Stromal cell of bone marrow (primary cell): ENCODE data around the gene PPP1R14C.
"Not testable (repeated sequence)": the region's sequence is repeated elsewhere in the genome, so short reads cannot be mapped to it uniquely, and the experiment has no call there.

Experiments
- DNase-seq: peaks from one replicate; pipeline ENCODE4 v3.0.0-alpha.2; 2012; ENCODE audit warnings: low read depth

PPP1R14C gene

GRCh38 chr6:150169181-150169580 lies 26.3 kb downstream of the PPP1R14C start:
- no peak for DNase-seq

GRCh38 chr6:150169609-150170008 lies 26.8 kb downstream of the PPP1R14C start:
- peak; percentile 82 for DNase-seq

- no peak for DNase-seq
Observed at GRCh38 chr6:150172929-150173328, 30.1 kb downstream of the PPP1R14C start.

- no peak for DNase-seq
Observed at GRCh38 chr6:150175586-150176151, 32.8 kb downstream of the PPP1R14C start.

GRCh38 chr6:150176152-150176551 lies 33.3 kb downstream of the PPP1R14C start:
- no peak for DNase-seq

- no peak for DNase-seq
Observed at GRCh38 chr6:150176659-150177058, 33.8 kb downstream of the PPP1R14C start.

GRCh38 chr6:150177259-150177951 lies 34.6 kb downstream of the PPP1R14C start:
- no peak for DNase-seq

GRCh38 chr6:150177952-150178520 lies 35.2 kb downstream of the PPP1R14C start:
- no peak for DNase-seq

- no peak for DNase-seq
Observed at GRCh38 chr6:150179030-150179429, 36.2 kb downstream of the PPP1R14C start.

GRCh38 chr6:150179907-150180424 lies 37.1 kb downstream of the PPP1R14C start:
- DNase-seq = not testable (repeated sequence)

- no peak for DNase-seq
Observed at GRCh38 chr6:150180517-150180916, 37.7 kb downstream of the PPP1R14C start.

- no peak for DNase-seq
Observed at GRCh38 chr6:150182460-150183078, 39.7 kb downstream of the PPP1R14C start.

- DNase-seq = no peak
Observed at GRCh38 chr6:150183105-150183504, 40.3 kb downstream of the PPP1R14C start.

GRCh38 chr6:150183966-150184365 lies 41.1 kb downstream of the PPP1R14C start:
- DNase-seq = no peak

GRCh38 chr6:150184850-150185731 lies 42.2 kb downstream of the PPP1R14C start:
- no peak for DNase-seq

GRCh38 chr6:150185732-150186117 lies 42.9 kb downstream of the PPP1R14C start:
- no peak for DNase-seq

GRCh38 chr6:150186129-150186898 lies 43.5 kb downstream of the PPP1R14C start:
- no peak for DNase-seq

- not testable (repeated sequence) for DNase-seq
Observed at GRCh38 chr6:150187433-150187832, 44.6 kb downstream of the PPP1R14C start.

GRCh38 chr6:150189122-150189521 lies 46.3 kb downstream of the PPP1R14C start:
- no peak for DNase-seq

GRCh38 chr6:150191809-150192208 lies 49.0 kb downstream of the PPP1R14C start:
- DNase-seq = no peak

GRCh38 chr6:150194195-150194594 lies 51.4 kb downstream of the PPP1R14C start:
- no peak for DNase-seq
